H1 (cell line): ENCODE data around the gene ITIH4. TPM values are rescaled to one million over a fixed set of nuclear protein-coding genes. Genes with fewer than 3 reads are reported as not detected.

ENCODE experiments used
- CTCF ChIA-PET: fragments of 300-600 bp; sonication (Branson Sonifier 250); formaldehyde crosslinking; loops from one replicate; lab custom pipeline; 2021; ENCODE audit not compliant: partially characterized antibody; lab: Charles Lee
- POLR2A ChIA-PET: fragments of 300-600 bp; sonication (Branson Sonifier 250); formaldehyde crosslinking; loops from one replicate; lab custom pipeline; 2021; ENCODE audit warnings: inconsistent platforms; ENCODE audit not compliant: partially characterized antibody; lab: Charles Lee
- DNase-seq, 2 experiments: peaks; one replicate each; pipeline versions ENCODE4 v3.0.0 to v3.0.0-alpha.2; 2010 to 2022; ENCODE audit warnings: low spot score in 2 of 2, low read depth in 1 of 2, mixed read lengths in 1 of 2
- FAIRE-seq: peaks from 2 replicates; lab custom pipeline; 2011; peaks lifted over from hg19 to GRCh38; lab: Jason Lieb, UNC
- H2AFZ ChIP-seq: 2 replicates; pipeline ENCODE4 v1.8.1; 2012; ENCODE audit warnings: low read length, inconsistent platforms
- H2AK5ac ChIP-seq: 2 replicates; pipeline ENCODE4 v1.6.1; 2013; ENCODE audit warnings: low read depth, low read length
- H2BK120ac ChIP-seq: replicated peaks from 2 replicates; pipeline ENCODE3; 2013; ENCODE audit warnings: low read depth, low read length, inconsistent platforms
- H2BK12ac ChIP-seq: 2 replicates; pipeline ENCODE4 v1.6.1; 2013; ENCODE audit warnings: low read depth, low read length
- H2BK15ac ChIP-seq: 2 replicates; pipeline ENCODE4 v1.6.1; 2013; ENCODE audit warnings: low read length
- H2BK20ac ChIP-seq: 2 replicates; pipeline ENCODE4 v1.6.1; 2013; ENCODE audit warnings: low read length
- H2BK5ac ChIP-seq: 2 replicates; pipeline ENCODE4 v1.6.1; 2013; ENCODE audit warnings: low read depth, low read length
- H3K14ac ChIP-seq: 2 replicates; pipeline ENCODE4 v1.6.1; 2013; ENCODE audit warnings: inconsistent platforms; ENCODE audit not compliant: insufficient read length
- H3K18ac ChIP-seq: 2 replicates; pipeline ENCODE4 v1.6.1; 2013; ENCODE audit warnings: low read length; ENCODE audit errors: extremely low read depth
- H3K23ac ChIP-seq: 2 replicates; pipeline ENCODE4 v1.6.1; 2013; ENCODE audit warnings: inconsistent platforms; ENCODE audit not compliant: insufficient read length
- H3K23me2 ChIP-seq: 2 replicates; pipeline ENCODE4 v1.6.1; 2013; ENCODE audit warnings: low read depth, low read length
- H3K27ac ChIP-seq: 2 replicates; pipeline ENCODE4 v1.6.1; 2011; ENCODE audit warnings: low read depth, low read length, inconsistent platforms
- H3K27me3 ChIP-seq, 4 experiments: replicated peaks in 1 of 4; 1 replicate in 1 of 4; 2 replicates in 3 of 4; pipeline versions ENCODE4 v1.6.1 to v1.8.1; 2011 to 2013; ENCODE audit warnings: low read length in 3 of 4, mild to moderate bottlenecking in 3 of 4, inconsistent platforms in 2 of 4, mixed read lengths in 2 of 4, moderate library complexity in 1 of 4; ENCODE audit not compliant: control insufficient read depth in 3 of 4, insufficient read depth in 3 of 4; ENCODE audit errors: extremely low read depth in 1 of 4
- H3K36me3 ChIP-seq, 4 experiments: 2 replicates each; pipeline versions ENCODE4 v1.6.1 to v1.8.1; 2011 to 2013; ENCODE audit warnings: mild to moderate bottlenecking in 4 of 4, low read length in 3 of 4, moderate library complexity in 2 of 4, control low read depth in 1 of 4, inconsistent platforms in 1 of 4; ENCODE audit not compliant: insufficient read depth in 4 of 4, control insufficient read depth in 2 of 4
- H3K4ac ChIP-seq: replicated peaks from 2 replicates; pipeline ENCODE3; 2013; ENCODE audit warnings: low read length, low read depth, mixed read lengths, inconsistent platforms; ENCODE audit not compliant: insufficient read length
- H3K4me1 ChIP-seq, 4 experiments: replicated peaks in 1 of 4; 1 replicate in 1 of 4; 2 replicates in 3 of 4; pipeline versions ENCODE4 v1.6.1 to v1.8.1; 2011 to 2013; ENCODE audit warnings: low read length in 3 of 4, inconsistent platforms in 2 of 4, mixed read lengths in 1 of 4; ENCODE audit not compliant: insufficient read depth in 4 of 4, control insufficient read depth in 3 of 4
- H3K4me2 ChIP-seq, 2 experiments: 2 replicates each; pipeline versions ENCODE4 v1.6.1 to v1.8.1; 2011 to 2013; ENCODE audit warnings: low read depth in 2 of 2, low read length in 2 of 2, control low read depth in 1 of 2, inconsistent platforms in 1 of 2, mild to moderate bottlenecking in 1 of 2; ENCODE audit not compliant: insufficient read depth in 1 of 2
- H3K4me3 ChIP-seq, 4 experiments: fragments of 200-600, 300-600 bp in 1 of 4; sonication (generic), shearing (Covaris generic), sonication (Bioruptor Twin) in 1 of 4; 2 replicates each; pipeline versions ENCODE4 v1.5.1 to v1.8.1; 2011 to 2016; ENCODE audit warnings: low read length in 4 of 4, low read depth in 3 of 4, control low read depth in 2 of 4, inconsistent platforms in 2 of 4, mild to moderate bottlenecking in 2 of 4, mixed read lengths in 1 of 4, moderate library complexity in 1 of 4; ENCODE audit not compliant: insufficient read depth in 2 of 4; ENCODE audit errors: extremely low read depth in 1 of 4
- H3K56ac ChIP-seq: replicated peaks from 2 replicates; pipeline ENCODE3; 2013; ENCODE audit warnings: low read depth, mild to moderate bottlenecking, mixed read lengths, low read length, inconsistent platforms; ENCODE audit not compliant: insufficient read length
- H3K79me1 ChIP-seq: 2 replicates; pipeline ENCODE4 v1.6.1; 2013; ENCODE audit warnings: low read depth, low read length, control low read depth
- H3K79me2 ChIP-seq, 2 experiments: 2 replicates each; pipeline versions ENCODE4 v1.6.1 to v1.8.1; 2012 to 2013; ENCODE audit warnings: low read length in 2 of 2, mild to moderate bottlenecking in 2 of 2, inconsistent platforms in 1 of 2; ENCODE audit not compliant: insufficient read depth in 2 of 2, control insufficient read depth in 1 of 2
- H3K9ac ChIP-seq, 4 experiments: replicated peaks in 1 of 4; 1 replicate in 1 of 4; 2 replicates in 3 of 4; pipeline versions ENCODE4 v1.6.1 to v1.8.1; 2011 to 2013; ENCODE audit warnings: low read depth in 3 of 4, low read length in 3 of 4, control low read depth in 2 of 4, mild to moderate bottlenecking in 2 of 4, moderate library complexity in 2 of 4, inconsistent platforms in 1 of 4; ENCODE audit errors: extremely low read depth in 1 of 4
- H3K9me3 ChIP-seq, 2 experiments: 2 replicates each; pipeline versions ENCODE4 v1.6.1 to v1.8.1; 2012 to 2013; ENCODE audit warnings: mild to moderate bottlenecking in 2 of 2, moderate library complexity in 2 of 2, control low read depth in 1 of 2, inconsistent platforms in 1 of 2, low read depth in 1 of 2, low read length in 1 of 2, mixed read lengths in 1 of 2; ENCODE audit not compliant: insufficient read depth in 2 of 2
- H4K20me1 ChIP-seq, 2 experiments: replicated peaks in 1 of 2; 2 replicates each; pipeline versions ENCODE3 to v1.8.1; 2011 to 2013; ENCODE audit warnings: inconsistent platforms in 2 of 2, low read length in 2 of 2, mild to moderate bottlenecking in 1 of 2; ENCODE audit not compliant: insufficient read depth in 2 of 2, control insufficient read depth in 1 of 2
- H4K5ac ChIP-seq: 2 replicates; pipeline ENCODE4 v1.6.1; 2013; ENCODE audit warnings: low read length, low read depth, mixed read lengths, inconsistent platforms; ENCODE audit not compliant: insufficient read length
- H4K8ac ChIP-seq: 2 replicates; pipeline ENCODE4 v1.8.0; 2013; ENCODE audit warnings: mild to moderate bottlenecking, moderate library complexity, low read length, inconsistent platforms; ENCODE audit not compliant: insufficient read depth; ENCODE audit errors: extremely low read depth
- H4K91ac ChIP-seq: replicated peaks from 2 replicates; pipeline ENCODE3; 2013; ENCODE audit warnings: low read length, mixed read lengths, inconsistent platforms; ENCODE audit not compliant: insufficient read length
- CBX5 ChIP-seq: fragments of 300-800, 300-1000 bp; sonication (generic); IDR thresholded peaks from 2 replicates; pipeline ENCODE4 v1.7.1; 2016; ENCODE audit warnings: antibody characterized with exemption, low read length, low read depth
- TCF12 ChIP-seq: IDR thresholded peaks from 2 replicates; pipeline ENCODE4 v1.6.1; 2011; ENCODE audit warnings: low read depth, mild to moderate bottlenecking, low read length
- WGBS, 2 experiments: shearing (Covaris generic) in 1 of 2; methylation state at CpG; one replicate each; pipeline versions ENCODE4 v1.1.6 to v1.1.7; 2013 to 2015; ENCODE audit warnings: low lambda C conversion rate in 2 of 2, mixed read lengths in 2 of 2, inconsistent platforms in 1 of 2, low coverage in 1 of 2, missing lambda C conversion rate in 1 of 2; ENCODE audit not compliant: insufficient replicate concordance in 2 of 2, insufficient coverage in 1 of 2, insufficient read length in 1 of 2; ENCODE audit errors: extremely low coverage in 1 of 2, missing lambda C conversion rate in 1 of 2; 5-methylcytosine and 5-hydroxymethylcytosine counted together
- polyA plus RNA-seq, 7 experiments: library from polyadenylated mRNA; depleted of rRNA in 3 of 7; stranded (reverse) in 5 of 7; unstranded in 2 of 7; fragments of >200 nt in 5 of 7; fragments of 200-250 nt in 2 of 7; gene quantifications; 1 replicate in 5 of 7; 2 replicates in 1 of 7; 4 replicates in 1 of 7; pipeline versions ENCODE4 v1.2.1 to v1.2.3, GENCODE V29; 2011 to 2013; ENCODE audit warnings: missing spikeins in 2 of 7, mixed read lengths in 2 of 7
- total RNA-seq: library from RNA; stranded (reverse); fragmentation: NEBNext Ultra II Directional; extraction: Animal tissue kit (Norgen Biotek cat#: 25700); gene quantifications from 2 replicates; pipeline ENCODE4 v1.2.1, GENCODE V29; 2021

ITIH4 gene
- total and polyA plus RNA-seq, 2 of the 8 experiments (the other 6 are each of a cell fraction or from before 2014, with no cell fraction given): 3.4 to 3.7 TPM

- H3K23me2 ChIP-seq: no peaks in the 10 kb centered on the region
- ChIA-PET CTCF (interaction anchor here (0.6 to 7.5 kb wide), 9 partner anchors 10 to 1899 kb away, joined by 3 to 86 read pairs (median 3); partner anchors contain the start of genes ITIH4 and NEK4), POLR2A (interaction anchor here (1.3 kb wide), 1 partner anchor 348 kb away, joined by 3 read pairs; no protein-coding TSS in a partner anchor)
- no peaks in the 10 kb centered on the region for H3K9me3 ChIP-seq
- H3K14ac ChIP-seq: no peak overlapping the region
- DNase-seq (no peak), FAIRE-seq (no peak)
- H2BK5ac ChIP-seq: no peak overlapping the region
- no peak overlapping the region for H2AK5ac ChIP-seq
- no peak overlapping the region for H2AFZ ChIP-seq
- no peak overlapping the region for H4K5ac ChIP-seq
- H3K27me3 ChIP-seq: no peaks in the 10 kb centered on the region
- no peak overlapping the region for H3K27ac ChIP-seq
- no peak overlapping the region for H3K4ac ChIP-seq
- no peak overlapping the region for H3K4me3 ChIP-seq
- H3K4me1 ChIP-seq: peaks cover 0 to 6% (median 3%) of the 10 kb centered on the region in 4 experiments; a peak in 2 of 7 replicates
- no peak overlapping the region for H2BK12ac ChIP-seq
- no peaks in the 10 kb centered on the region for H3K79me1 ChIP-seq
- no peak overlapping the region for H3K4me2 ChIP-seq
- no peak overlapping the region for H2BK15ac ChIP-seq
- H3K79me2 ChIP-seq: no peaks in the 10 kb centered on the region
- H4K91ac ChIP-seq: no peak overlapping the region
- no peak overlapping the region; the same call in 1 of the 2 replicates for H4K8ac ChIP-seq
- H3K56ac ChIP-seq: no peak overlapping the region
- no peaks in the 10 kb centered on the region for H3K36me3 ChIP-seq
- no peak overlapping the region for H3K18ac ChIP-seq
- no peak overlapping the region for H2BK20ac ChIP-seq
- H3K9ac ChIP-seq: no peak overlapping the region
- H2BK120ac ChIP-seq: no peak overlapping the region
- H4K20me1 ChIP-seq: no peaks in the 10 kb centered on the region
- WGBS, 2 experiments: 89% methylated on average over 10 of the region's 10 CpGs; no CpG with 5 or more reads in 1 of the 2 experiments
- no peak overlapping the region for H3K23ac ChIP-seq
- no peak for TF ChIP-seq TCF12
- no peak for TF ChIP-seq CBX5
These were observed 13.8 kb downstream of the ITIH4 start for GRCh38 chr3:52816654-52817053.
